HCT116 (cell line): ENCODE data around the gene GCC1. TPM values are rescaled to one million over a fixed set of nuclear protein-coding genes. Genes with fewer than 3 reads are reported as not detected.

Source experiments
- ATAC-seq: fragments of 200-7000 bp; cut with Tn5 transposase; 2 replicates; pipeline ENCODE4 v1.9.1; 2020; ENCODE audit warnings: mild to moderate bottlenecking, moderate library complexity
- BruUV-seq: library from RNA; stranded (reverse); fragments of 400-500 nt; replicated peaks from 2 replicates; lab custom pipeline; 2021; lab: Mats Ljungman, UMichigan
- CTCF ChIA-PET: fragments of 300-600 bp; sonication (Branson Sonifier 250); formaldehyde crosslinking; loops from one replicate; lab custom pipeline; 2021; ENCODE audit warnings: antibody characterized with exemption; lab: Charles Lee
- POLR2A ChIA-PET: fragments of 300-600, 350-600 bp; sonication (Branson Sonifier 250); formaldehyde crosslinking; loops from one replicate; lab custom pipeline; 2021; ENCODE audit warnings: antibody characterized with exemption; lab: Charles Lee
- RAD21 ChIA-PET, 2 experiments: fragments of 300-600 bp; sonication (Branson Sonifier 250); formaldehyde crosslinking; loops; one replicate each; lab custom pipeline; 2023; ENCODE audit warnings: low total read pairs in 2 of 2; ENCODE audit not compliant: uncharacterized antibody in 2 of 2, unreplicated experiment in 2 of 2, low non-redundant PET in 1 of 2; lab: Charles Lee
- DNase-seq: peaks from one replicate; pipeline ENCODE4 v3.0.0-alpha.2; 2010; ENCODE audit warnings: low read depth, low spot score
- H2AFZ ChIP-seq: fragments of 200-600 bp; shearing (Covaris generic), sonication (generic); 2 replicates; pipeline ENCODE4 v1.6.1; 2017; ENCODE audit warnings: low read depth, mixed run types, mixed read lengths, antibody characterized with exemption, low read length; ENCODE audit not compliant: poor library complexity, severe bottlenecking
- H3K27ac ChIP-seq: 2 replicates; pipeline ENCODE4 v1.5.1; 2012; ENCODE audit warnings: low read depth, low read length
- H3K27me3 ChIP-seq: fragments of 200-600 bp; sonication (generic); 2 replicates; pipeline ENCODE4 v1.6.1; 2016; ENCODE audit warnings: mixed run types, low read length, mixed read lengths; ENCODE audit not compliant: insufficient read depth
- H3K36me3 ChIP-seq, 2 experiments: fragments of 200-500 bp in 1 of 2; fragments of 200-600 bp in 1 of 2; sonication (Bioruptor generic) in 1 of 2; sonication (generic) in 1 of 2; 2 replicates each; pipeline versions ENCODE4 v1.5.1 to v1.6.1; 2014 to 2016; ENCODE audit warnings: low read length in 2 of 2, inconsistent platforms in 1 of 2, mixed read lengths in 1 of 2, mixed run types in 1 of 2; ENCODE audit not compliant: insufficient read depth in 2 of 2, control insufficient read depth in 1 of 2
- H3K4me1 ChIP-seq, 2 experiments: fragments of 200-600 bp in 1 of 2; sonication (generic) in 1 of 2; 2 replicates each; pipeline versions ENCODE4 v1.5.1 to v1.6.1; 2012 to 2017; ENCODE audit warnings: low read length in 2 of 2, inconsistent platforms in 1 of 2, mild to moderate bottlenecking in 1 of 2, mixed read lengths in 1 of 2, mixed run types in 1 of 2, moderate library complexity in 1 of 2; ENCODE audit not compliant: insufficient read depth in 2 of 2, control insufficient read depth in 1 of 2
- H3K4me2 ChIP-seq: fragments of 200-600 bp; sonication (generic); 2 replicates; pipeline ENCODE4 v1.6.1; 2017; ENCODE audit warnings: mixed run types, low read length, mixed read lengths
- H3K4me3 ChIP-seq, 2 experiments: fragments of 200-600 bp in 1 of 2; sonication (generic) in 1 of 2; replicated peaks in 1 of 2; 2 replicates each; pipeline ENCODE4 v1.5.1; 2011 to 2016; ENCODE audit warnings: low read length in 2 of 2, control low read depth in 1 of 2, low read depth in 1 of 2, mild to moderate bottlenecking in 1 of 2, mixed read lengths in 1 of 2, mixed run types in 1 of 2
- H3K79me2 ChIP-seq: fragments of 200-600 bp; sonication (generic); 2 replicates; pipeline ENCODE4 v1.6.1; 2017; ENCODE audit warnings: mild to moderate bottlenecking, mixed run types, low read length, moderate library complexity, mixed read lengths; ENCODE audit not compliant: insufficient read depth
- H3K9ac ChIP-seq: fragments of 200-600 bp; sonication (generic); 2 replicates; pipeline ENCODE4 v1.6.1; 2016; ENCODE audit warnings: low read length, mixed read lengths
- H3K9me2 ChIP-seq: fragments of 200-600 bp; sonication (generic), shearing (Covaris generic); 2 replicates; pipeline ENCODE4 v1.6.1; 2017; ENCODE audit warnings: mixed run types, mild to moderate bottlenecking, moderate library complexity; ENCODE audit not compliant: insufficient read depth
- H3K9me3 ChIP-seq, 2 experiments: fragments of 200-500 bp in 1 of 2; fragments of 200-600 bp in 1 of 2; sonication (Bioruptor generic) in 1 of 2; sonication (generic) in 1 of 2; 2 replicates each; pipeline ENCODE4 v1.6.1; 2014 to 2017; ENCODE audit warnings: low read length in 2 of 2, mixed read lengths in 2 of 2, inconsistent platforms in 1 of 2, low read depth in 1 of 2, mild to moderate bottlenecking in 1 of 2, mixed run types in 1 of 2, moderate library complexity in 1 of 2; ENCODE audit not compliant: control insufficient read depth in 1 of 2, insufficient read depth in 1 of 2
- H4K20me1 ChIP-seq: fragments of 200-600 bp; sonication (generic), shearing (Covaris generic); 2 replicates; pipeline ENCODE4 v1.6.1; 2017; ENCODE audit warnings: mixed run types, mild to moderate bottlenecking, moderate library complexity; ENCODE audit not compliant: insufficient read depth
- EZH2phosphoT487 ChIP-seq: fragments of 200-600 bp; IDR thresholded peaks from 2 replicates; pipeline ENCODE4 v1.6.1; 2018; ENCODE audit warnings: antibody characterized with exemption, borderline replicate concordance
- POLR2AphosphoS5 ChIP-seq: IDR thresholded peaks from 2 replicates; pipeline ENCODE4 v1.6.1; 2011; ENCODE audit warnings: mild to moderate bottlenecking, low read depth, low read length, moderate library complexity
- YY1 ChIP-seq: IDR thresholded peaks from 2 replicates; pipeline ENCODE4 v1.6.1; 2011; ENCODE audit warnings: low read length, low read depth, moderate library complexity, mild to moderate bottlenecking; ENCODE audit not compliant: insufficient replicate concordance; ENCODE audit errors: extremely low read depth
- intact Hi-C: fragments of 100-400 bp; cut with micrococcal nuclease; formaldehyde crosslinking; loops from 2 replicates; pipeline ENCODE4 v1.10.0; 2022
- total RNA-seq: library from RNA; stranded (reverse); gene quantifications from one replicate; pipeline ENCODE4 v1.2.1, GENCODE V29; 2021; ENCODE audit not compliant: unreplicated experiment
- TF ChIP-seq, protein P1 (sequence below), 3 experiments: fragments of 200-600 bp in 1 of 3; sonication (generic) in 1 of 3; IDR thresholded peaks in 2 of 3; conservative IDR thresholded peaks in 1 of 3; 2 replicates each; pipeline ENCODE4 v1.5.1; 2012 to 2017; ENCODE audit warnings: low read depth in 2 of 3, low read length in 2 of 3, antibody characterized with exemption in 1 of 3, borderline replicate concordance in 1 of 3, control low read depth in 1 of 3, mild to moderate bottlenecking in 1 of 3, mixed read lengths in 1 of 3, mixed run types in 1 of 3, moderate library complexity in 1 of 3; ENCODE audit not compliant: insufficient read depth in 1 of 3

The GCC1 gene
- total RNA-seq, 1 experiment from 2014 or later: 17.9 TPM

DNA sequence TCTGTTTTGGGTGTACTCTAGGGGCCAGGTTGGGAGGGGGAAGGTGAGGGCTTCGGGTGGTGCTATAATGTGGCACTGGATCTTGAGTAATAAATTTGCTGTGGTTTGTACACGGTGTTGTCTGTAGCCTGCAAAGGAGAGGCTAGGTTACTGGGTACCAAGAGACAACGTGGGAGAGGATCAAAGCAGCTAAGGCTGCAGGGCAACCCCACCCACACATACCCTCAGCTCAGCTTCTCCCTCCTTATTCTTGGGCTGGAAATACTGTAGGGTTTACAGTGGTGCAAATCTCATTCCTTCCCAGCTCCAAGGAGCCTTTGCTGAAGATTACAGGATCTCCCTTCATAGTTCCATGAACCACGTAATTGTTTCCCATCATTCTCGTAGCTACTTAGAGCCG, 6.2 kb upstream of the GCC1 start:
- H3K4me2 ChIP-seq: no peak overlapping the region
- no peaks in the 10 kb centered on the region for H4K20me1 ChIP-seq
- H3K27ac ChIP-seq: no peak overlapping the region
- ChIA-PET CTCF (no interaction called here), POLR2A (no interaction called here), RAD21 (no interaction called here)
- intact Hi-C loops: no loop called here
- TF ChIP-seq EZH2phosphoT487 (no peak), YY1 (no peak)
- TF ChIP-seq, protein P1, sequence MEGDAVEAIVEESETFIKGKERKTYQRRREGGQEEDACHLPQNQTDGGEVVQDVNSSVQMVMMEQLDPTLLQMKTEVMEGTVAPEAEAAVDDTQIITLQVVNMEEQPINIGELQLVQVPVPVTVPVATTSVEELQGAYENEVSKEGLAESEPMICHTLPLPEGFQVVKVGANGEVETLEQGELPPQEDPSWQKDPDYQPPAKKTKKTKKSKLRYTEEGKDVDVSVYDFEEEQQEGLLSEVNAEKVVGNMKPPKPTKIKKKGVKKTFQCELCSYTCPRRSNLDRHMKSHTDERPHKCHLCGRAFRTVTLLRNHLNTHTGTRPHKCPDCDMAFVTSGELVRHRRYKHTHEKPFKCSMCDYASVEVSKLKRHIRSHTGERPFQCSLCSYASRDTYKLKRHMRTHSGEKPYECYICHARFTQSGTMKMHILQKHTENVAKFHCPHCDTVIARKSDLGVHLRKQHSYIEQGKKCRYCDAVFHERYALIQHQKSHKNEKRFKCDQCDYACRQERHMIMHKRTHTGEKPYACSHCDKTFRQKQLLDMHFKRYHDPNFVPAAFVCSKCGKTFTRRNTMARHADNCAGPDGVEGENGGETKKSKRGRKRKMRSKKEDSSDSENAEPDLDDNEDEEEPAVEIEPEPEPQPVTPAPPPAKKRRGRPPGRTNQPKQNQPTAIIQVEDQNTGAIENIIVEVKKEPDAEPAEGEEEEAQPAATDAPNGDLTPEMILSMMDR (IDR thresholded peaks at IDR 0.05 in 2 of 3, conservative IDR thresholded peaks at IDR 0.05 in 1 of 3; ENCODE audit: borderline replicate concordance in 1 of 3, insufficient read depth in 1 of 3, low read depth in 2 of 3, low read length in 2 of 3): no peak
- H3K27me3 ChIP-seq: no peaks in the 10 kb centered on the region
- peaks cover 7 to 18% of the 10 kb centered on the region in 2 experiments; a peak in 3 of 4 replicates for H3K4me1 ChIP-seq
- peaks cover 11 to 22% of the 10 kb centered on the region in 2 experiments; a peak in 3 of 4 replicates for H3K36me3 ChIP-seq
- DNase-seq: no peak
- no peak overlapping the region for H2AFZ ChIP-seq
- H3K79me2 ChIP-seq: peaks cover 16% of the 10 kb centered on the region
- ATAC-seq: no peak
- no TSS peak for BruUV-seq
- H3K9me3 ChIP-seq: no peaks in the 10 kb centered on the region
- no peak overlapping the region for H3K4me3 ChIP-seq
- H3K9ac ChIP-seq: no peak overlapping the region
- H3K9me2 ChIP-seq: no peaks in the 10 kb centered on the region

DNA sequence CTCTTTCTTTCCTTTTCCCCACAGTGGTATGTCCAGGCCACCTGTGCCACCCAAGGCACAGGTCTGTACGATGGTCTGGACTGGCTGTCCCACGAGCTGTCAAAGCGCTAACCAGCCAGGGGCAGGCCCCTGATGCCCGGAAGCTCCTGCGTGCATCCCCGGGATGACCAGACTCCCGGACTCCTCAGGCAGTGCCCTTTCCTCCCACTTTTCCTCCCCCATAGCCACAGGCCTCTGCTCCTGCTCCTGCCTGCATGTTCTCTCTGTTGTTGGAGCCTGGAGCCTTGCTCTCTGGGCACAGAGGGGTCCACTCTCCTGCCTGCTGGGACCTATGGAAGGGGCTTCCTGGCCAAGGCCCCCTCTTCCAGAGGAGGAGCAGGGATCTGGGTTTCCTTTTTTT, 5.8 kb upstream of the GCC1 start:
- Histone ChIP-seq H3K79me2 (peaks cover 16% of the 10 kb centered on the region), H3K27ac (no peak overlapping the region), H3K9me3 (no peaks in the 10 kb centered on the region), H3K4me2 (no peak overlapping the region), H3K9ac (no peak overlapping the region), H2AFZ (no peak overlapping the region), H3K9me2 (no peaks in the 10 kb centered on the region), H3K4me1 (peaks cover 7 to 22% of the 10 kb centered on the region in 2 experiments; a peak in 3 of 4 replicates), H4K20me1 (no peaks in the 10 kb centered on the region), H3K36me3 (peaks cover 11 to 22% of the 10 kb centered on the region in 2 experiments; a peak in 3 of 4 replicates), H3K27me3 (no peaks in the 10 kb centered on the region), H3K4me3 (no peak overlapping the region)
- intact Hi-C loops: no loop called here
- ChIA-PET CTCF (no interaction called here), RAD21 (no interaction called here), POLR2A (no interaction called here)
- no peak for TF ChIP-seq POLR2AphosphoS5
- DNase-seq: no peak
- ATAC-seq: no peak
- no TSS peak for BruUV-seq
